Trophoblast cell (in vitro differentiated cells and primary cell): ENCODE measurements around the gene TBPL2.

Experiments
- DNase-seq, 2 donors: peaks; one replicate each; pipeline ENCODE4 v3.0.0-alpha.2; 2016
- H2AFZ ChIP-seq: 2 replicates; pipeline ENCODE4 v1.6.1; 2013; ENCODE audit warnings: low read length, moderate library complexity, mild to moderate bottlenecking; ENCODE audit not compliant: insufficient read depth, poor library complexity
- H2AK5ac ChIP-seq: 2 replicates; pipeline ENCODE4 v1.6.1; 2013; ENCODE audit warnings: mild to moderate bottlenecking, low read length
- H2BK120ac ChIP-seq: 2 replicates; pipeline ENCODE4 v1.6.1; 2013; ENCODE audit warnings: low read length, mild to moderate bottlenecking, moderate library complexity; ENCODE audit not compliant: insufficient read depth, poor library complexity
- H2BK12ac ChIP-seq: 2 replicates; pipeline ENCODE4 v1.6.1; 2013; ENCODE audit warnings: mild to moderate bottlenecking, low read length, moderate library complexity
- H2BK5ac ChIP-seq: 2 replicates; pipeline ENCODE4 v1.6.1; 2013; ENCODE audit warnings: low read length, low read depth, moderate library complexity, mild to moderate bottlenecking; ENCODE audit not compliant: poor library complexity
- H3K14ac ChIP-seq: 2 replicates; pipeline ENCODE4 v1.6.1; 2013; ENCODE audit warnings: mild to moderate bottlenecking, low read length
- H3K18ac ChIP-seq: 2 replicates; pipeline ENCODE4 v1.6.1; 2013; ENCODE audit warnings: mild to moderate bottlenecking, low read length
- H3K23ac ChIP-seq: 2 replicates; pipeline ENCODE4 v1.6.1; 2013; ENCODE audit warnings: low read length
- H3K27ac ChIP-seq: 2 replicates; pipeline ENCODE4 v1.5.1; 2013; ENCODE audit warnings: low read depth, mild to moderate bottlenecking, inconsistent platforms, low read length, moderate library complexity
- H3K27me3 ChIP-seq: 2 replicates; pipeline ENCODE4 v1.6.1; 2013; ENCODE audit warnings: inconsistent platforms, mild to moderate bottlenecking, low read length, moderate library complexity; ENCODE audit not compliant: insufficient read depth
- H3K36me3 ChIP-seq, 2 experiments: 1 replicate in 1 of 2; 2 replicates in 1 of 2; pipeline ENCODE4 v1.6.1; 2013; ENCODE audit warnings: low read length in 2 of 2, mild to moderate bottlenecking in 2 of 2, moderate library complexity in 1 of 2; ENCODE audit not compliant: insufficient read depth in 2 of 2, control insufficient read depth in 1 of 2
- H3K4ac ChIP-seq: 2 replicates; pipeline ENCODE4 v1.6.1; 2013; ENCODE audit warnings: low read depth, mild to moderate bottlenecking, low read length, moderate library complexity
- H3K4me1 ChIP-seq, 2 experiments: 1 replicate in 1 of 2; 2 replicates in 1 of 2; pipeline ENCODE4 v1.6.1; 2013; ENCODE audit warnings: low read length in 2 of 2, mild to moderate bottlenecking in 2 of 2, moderate library complexity in 1 of 2; ENCODE audit not compliant: insufficient read depth in 2 of 2, control insufficient read depth in 1 of 2
- H3K4me2 ChIP-seq: 2 replicates; pipeline ENCODE4 v1.6.1; 2013; ENCODE audit warnings: inconsistent platforms, mild to moderate bottlenecking, low read length, moderate library complexity
- H3K4me3 ChIP-seq: 2 replicates; pipeline ENCODE4 v1.5.1; 2013; ENCODE audit warnings: mild to moderate bottlenecking, low read depth, low read length, inconsistent platforms
- H3K79me1 ChIP-seq: one replicate; pipeline ENCODE4 v1.6.1; 2013; ENCODE audit warnings: low read length
- H3K79me2 ChIP-seq: 2 replicates; pipeline ENCODE4 v1.6.1; 2013; ENCODE audit warnings: low read length, mild to moderate bottlenecking; ENCODE audit not compliant: control insufficient read depth, insufficient read depth, poor library complexity
- H3K9ac ChIP-seq: 2 replicates; pipeline ENCODE4 v1.6.1; 2013; ENCODE audit warnings: mild to moderate bottlenecking, low read length
- H3K9me3 ChIP-seq: 2 replicates; pipeline ENCODE4 v1.6.1; 2013; ENCODE audit warnings: low read depth, mild to moderate bottlenecking, control low read depth, inconsistent platforms, low read length; ENCODE audit not compliant: insufficient read depth
- H4K12ac ChIP-seq: 2 replicates; pipeline ENCODE4 v1.6.1; 2013; ENCODE audit warnings: low read depth, mild to moderate bottlenecking, low read length, moderate library complexity
- H4K8ac ChIP-seq: 2 replicates; pipeline ENCODE4 v1.6.1; 2013; ENCODE audit warnings: low read depth, mild to moderate bottlenecking, low read length, moderate library complexity
- H4K91ac ChIP-seq: one replicate; pipeline ENCODE4 v1.6.1; 2013; ENCODE audit warnings: low read depth, mild to moderate bottlenecking, low read length, moderate library complexity
- WGBS: extraction: QIAGEN DNeasy Blood & Tissue Kit; methylation state at CpG from one replicate; pipeline ENCODE4 v1.1.7; 2013; ENCODE audit warnings: missing lambda C conversion rate; ENCODE audit not compliant: insufficient read length, insufficient coverage; ENCODE audit errors: extremely low coverage; 5-methylcytosine and 5-hydroxymethylcytosine counted together

The TBPL2 gene

GRCh38 chr14:55450539-55450938 is 10.1 kb upstream of the TBPL2 start:
- no peak overlapping the region for H3K4me3 ChIP-seq
- H3K36me3 ChIP-seq, result no peaks in the 10 kb centered on the region
- no peak overlapping the region for H4K8ac ChIP-seq
- no peak overlapping the region for H3K14ac ChIP-seq
- H3K9ac ChIP-seq, result no peak overlapping the region
- H3K27ac ChIP-seq, result no peak overlapping the region
- no peaks in the 10 kb centered on the region for H3K9me3 ChIP-seq
- no peak overlapping the region for H3K23ac ChIP-seq
- no peak for DNase-seq
- H3K4ac ChIP-seq, result no peak overlapping the region
- H3K79me2 ChIP-seq, result no peaks in the 10 kb centered on the region
- no peak overlapping the region for H2AFZ ChIP-seq
- WGBS, result no CpG with 5 or more reads among the region's 3 CpGs
- no peaks in the 10 kb centered on the region for H3K27me3 ChIP-seq
- H2AK5ac ChIP-seq, result no peak overlapping the region
- no peak overlapping the region for H4K91ac ChIP-seq
- H2BK120ac ChIP-seq, result no peak overlapping the region
- H3K18ac ChIP-seq, result no peak overlapping the region
- H3K79me1 ChIP-seq, result peaks cover 2% of the 10 kb centered on the region
- H4K12ac ChIP-seq, result no peak overlapping the region
- no peak overlapping the region for H2BK5ac ChIP-seq
- H3K4me1 ChIP-seq, result peaks cover 8% of the 10 kb centered on the region in 2 experiments
- no peak overlapping the region for H3K4me2 ChIP-seq
- no peak overlapping the region for H2BK12ac ChIP-seq

- H3K79me1 ChIP-seq, result peaks cover 2% of the 10 kb centered on the region
- no peak overlapping the region for H3K27ac ChIP-seq
- H3K4me1 ChIP-seq, result peaks cover 7 to 8% of the 10 kb centered on the region in 2 experiments
- H4K12ac ChIP-seq, result no peak overlapping the region
- no peak overlapping the region for H3K18ac ChIP-seq
- H3K9ac ChIP-seq, result no peak overlapping the region
- no peak overlapping the region for H2AK5ac ChIP-seq
- no peaks in the 10 kb centered on the region for H3K9me3 ChIP-seq
- no peak overlapping the region for H3K4me3 ChIP-seq
- no peaks in the 10 kb centered on the region for H3K79me2 ChIP-seq
- WGBS, result no CpG with 5 or more reads among the region's 2 CpGs
- no peak overlapping the region for H4K91ac ChIP-seq
- no peak overlapping the region for H4K8ac ChIP-seq
- H2BK5ac ChIP-seq, result no peak overlapping the region
- no peak for DNase-seq
- H2BK12ac ChIP-seq, result no peak overlapping the region
- H3K14ac ChIP-seq, result no peak overlapping the region
- H3K36me3 ChIP-seq, result no peaks in the 10 kb centered on the region
- H3K23ac ChIP-seq, result no peak overlapping the region
- no peak overlapping the region for H2BK120ac ChIP-seq
- H2AFZ ChIP-seq, result no peak overlapping the region
- H3K4me2 ChIP-seq, result no peak overlapping the region
- H3K4ac ChIP-seq, result no peak overlapping the region
- H3K27me3 ChIP-seq, result no peaks in the 10 kb centered on the region
Observed at GRCh38 chr14:55450124-55450523, 9.7 kb upstream of the TBPL2 start.

GRCh38 chr14:55449116-55449515 is 8.7 kb upstream of the TBPL2 start:
- no peaks in the 10 kb centered on the region for H3K36me3 ChIP-seq
- no peak overlapping the region for H3K9ac ChIP-seq
- H3K4ac ChIP-seq, result no peak overlapping the region
- no peaks in the 10 kb centered on the region for H3K27me3 ChIP-seq
- H4K12ac ChIP-seq, result no peak overlapping the region
- no CpG with 5 or more reads among the region's 3 CpGs for WGBS
- H3K9me3 ChIP-seq, result no peaks in the 10 kb centered on the region
- DNase-seq, result no peak
- no peaks in the 10 kb centered on the region for H3K79me2 ChIP-seq
- H3K4me2 ChIP-seq, result no peak overlapping the region
- H2BK5ac ChIP-seq, result no peak overlapping the region
- no peaks in the 10 kb centered on the region for H3K4me1 ChIP-seq
- no peak overlapping the region for H3K23ac ChIP-seq
- H2BK12ac ChIP-seq, result no peak overlapping the region
- no peak overlapping the region for H4K8ac ChIP-seq
- no peak overlapping the region for H2AK5ac ChIP-seq
- no peak overlapping the region for H3K18ac ChIP-seq
- no peak overlapping the region for H2BK120ac ChIP-seq
- no peak overlapping the region for H3K4me3 ChIP-seq
- no peak overlapping the region for H3K14ac ChIP-seq
- no peak overlapping the region for H3K27ac ChIP-seq
- peaks cover 2% of the 10 kb centered on the region for H3K79me1 ChIP-seq
- no peak overlapping the region for H4K91ac ChIP-seq
- no peak overlapping the region for H2AFZ ChIP-seq

DNA sequence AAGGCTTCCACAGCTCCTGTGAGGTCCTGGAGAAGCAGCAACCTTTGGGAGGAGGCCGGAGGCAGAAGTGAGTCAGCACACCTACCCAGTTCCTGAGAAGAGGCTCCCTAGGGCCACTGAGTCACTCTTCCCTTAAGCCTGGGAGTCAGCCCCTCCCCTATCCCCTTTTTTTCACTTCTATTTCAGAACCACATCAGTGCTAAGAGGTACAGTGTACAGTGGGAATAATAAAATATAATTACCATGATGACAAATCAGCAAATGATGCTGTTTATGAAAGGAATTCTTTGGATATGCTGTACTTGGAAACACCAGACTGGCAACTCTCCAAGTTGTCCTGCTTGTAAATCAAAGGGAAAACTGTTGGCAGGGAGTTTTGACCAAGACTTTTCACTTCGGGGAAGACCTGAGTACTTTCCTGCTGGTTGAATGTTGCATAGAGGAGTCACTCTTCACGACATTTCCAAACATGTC is 7.8 kb upstream of the TBPL2 start:
- no peaks in the 10 kb centered on the region for H3K27me3 ChIP-seq
- H3K4me1 ChIP-seq, result no peaks in the 10 kb centered on the region
- no peaks in the 10 kb centered on the region for H3K9me3 ChIP-seq
- no peak overlapping the region for H2BK120ac ChIP-seq
- H3K4me3 ChIP-seq, result no peak overlapping the region
- no CpG with 5 or more reads among the region's 3 CpGs for WGBS
- no peak overlapping the region for H4K91ac ChIP-seq
- H3K36me3 ChIP-seq, result no peaks in the 10 kb centered on the region
- no peak overlapping the region for H3K18ac ChIP-seq
- no peaks in the 10 kb centered on the region for H3K79me2 ChIP-seq
- peak overlapping the region; percentile 61 for H4K8ac ChIP-seq
- no peak overlapping the region for H2BK12ac ChIP-seq
- H2AK5ac ChIP-seq, result no peak overlapping the region
- H2AFZ ChIP-seq, result no peak overlapping the region
- H3K4ac ChIP-seq, result no peak overlapping the region
- no peaks in the 10 kb centered on the region for H3K79me1 ChIP-seq
- H3K14ac ChIP-seq, result no peak overlapping the region
- no peak overlapping the region for H2BK5ac ChIP-seq
- H3K4me2 ChIP-seq, result no peak overlapping the region
- H3K9ac ChIP-seq, result no peak overlapping the region
- no peak overlapping the region for H4K12ac ChIP-seq
- DNase-seq, result peak; percentile 89 to 96
- no peak overlapping the region for H3K27ac ChIP-seq
- H3K23ac ChIP-seq, result no peak overlapping the region
